Measurements from ENCODE around the gene DGKG. TPM values are rescaled to one million over a fixed set of nuclear protein-coding genes. Genes with fewer than 3 reads are reported as not detected.

Gene DGKG
- total and polyA plus RNA-seq, 2 donors (not counting 1 experiment from before 2014, with no cell fraction given), result 0.67 to 10.9 TPM

- intact Hi-C loops (cut with micrococcal nuclease), result no loop called here
- Histone ChIP-seq H3K4me1 (ENCODE audit: control insufficient read depth in 2 of 2, insufficient read depth in 2 of 2, low read length in 2 of 2) (no peaks in the 10 kb centered on the region), H3K79me2 (ENCODE audit: control insufficient read depth, insufficient read depth, low read length) (no peaks in the 10 kb centered on the region), H3K27ac (ENCODE audit: low read length in 2 of 2) (no peak overlapping the region), H3K9ac (ENCODE audit: low read length) (no peak overlapping the region), H3K4me2 (replicated peaks; ENCODE audit: low read depth, low read length, poor library complexity, severe bottlenecking) (no peak overlapping the region), H3K4me3 (ENCODE audit: control extremely low read depth in 1 of 5, extremely low read depth in 1 of 5, insufficient read depth in 1 of 5, low read depth in 2 of 5, low read length in 4 of 5) (no peak overlapping the region), H4K20me1 (ENCODE audit: control insufficient read depth, insufficient read depth, low read length, poor library complexity, severe bottlenecking) (no peaks in the 10 kb centered on the region), H3K9me3 (ENCODE audit: control extremely low read depth in 1 of 3, control insufficient read depth in 2 of 3, insufficient read depth in 1 of 3, low read length in 2 of 3) (no peaks in the 10 kb centered on the region), H2AFZ (ENCODE audit: insufficient read depth, low read depth, low read length, poor library complexity, severe bottlenecking) (no peak overlapping the region), H3K27me3 (replicated peaks in 1 of 4; ENCODE audit: control extremely low read depth in 1 of 4, control insufficient read depth in 3 of 4, insufficient read depth in 4 of 4, low read length in 3 of 4) (no peaks in the 10 kb centered on the region), H3K36me3 (replicated peaks in 1 of 2; ENCODE audit: control extremely low read depth in 1 of 2, control insufficient read depth in 1 of 2, extremely low read depth in 1 of 2, insufficient read depth in 2 of 2, low read length in 1 of 2) (no peaks in the 10 kb centered on the region)
- CTCF ChIA-PET, result no interaction called here
- Mint-ChIP-seq H3K27ac (no peak overlapping the region), H3K27me3 (no peaks in the 10 kb centered on the region), H3K9me3 (ENCODE audit: insufficient read depth) (no peaks in the 10 kb centered on the region), H3K4me3 (no peak overlapping the region), H3K4me1 (no peaks in the 10 kb centered on the region)
- WGBS (ENCODE audit: insufficient coverage), result 89% methylated on average over 1 of the region's 3 CpGs
- no peak for DNase-seq
- ATAC-seq (ENCODE audit: low read depth), result no peak
- POLR2A ChIA-PET, result no interaction called here
- TF ChIP-seq EZH2 (IDR thresholded peaks at IDR 0.05; ENCODE audit: borderline replicate concordance, insufficient read depth, low read depth, low read length, poor library complexity, severe bottlenecking) (no peak), CTCF (IDR thresholded peaks at IDR 0.05) (no peak)
Observed at GRCh38 chr3:186314896-186315295, 47.1 kb downstream of the DGKG start.

GRCh38 chr3:186311441-186311840 lies 50.6 kb downstream of the DGKG start:
- Histone ChIP-seq H3K4me3 (ENCODE audit: control extremely low read depth in 1 of 5, extremely low read depth in 1 of 5, insufficient read depth in 1 of 5, low read depth in 2 of 5, low read length in 4 of 5) (no peak overlapping the region), H3K79me2 (ENCODE audit: control insufficient read depth, insufficient read depth, low read length) (no peaks in the 10 kb centered on the region), H3K27ac (ENCODE audit: low read length in 2 of 2) (no peak overlapping the region), H4K20me1 (ENCODE audit: control insufficient read depth, insufficient read depth, low read length, poor library complexity, severe bottlenecking) (no peaks in the 10 kb centered on the region), H3K36me3 (replicated peaks in 1 of 2; ENCODE audit: control extremely low read depth in 1 of 2, control insufficient read depth in 1 of 2, extremely low read depth in 1 of 2, insufficient read depth in 2 of 2, low read length in 1 of 2) (no peaks in the 10 kb centered on the region), H3K27me3 (replicated peaks in 1 of 4; ENCODE audit: control extremely low read depth in 1 of 4, control insufficient read depth in 3 of 4, insufficient read depth in 4 of 4, low read length in 3 of 4) (no peaks in the 10 kb centered on the region), H2AFZ (ENCODE audit: insufficient read depth, low read depth, low read length, poor library complexity, severe bottlenecking) (no peak overlapping the region), H3K4me2 (replicated peaks; ENCODE audit: low read depth, low read length, poor library complexity, severe bottlenecking) (no peak overlapping the region), H3K9me3 (ENCODE audit: control extremely low read depth in 1 of 3, control insufficient read depth in 2 of 3, insufficient read depth in 1 of 3, low read length in 2 of 3) (no peaks in the 10 kb centered on the region), H3K9ac (ENCODE audit: low read length) (no peak overlapping the region), H3K4me1 (ENCODE audit: control insufficient read depth in 2 of 2, insufficient read depth in 2 of 2, low read length in 2 of 2) (no peaks in the 10 kb centered on the region)
- CTCF ChIA-PET, result no interaction called here
- DNase-seq (no peak), ATAC-seq (ENCODE audit: low read depth) (no peak)
- POLR2A ChIA-PET, result no interaction called here
- 100% methylated on average over 2 of the region's 3 CpGs for WGBS (ENCODE audit: insufficient coverage)
- intact Hi-C loops (cut with micrococcal nuclease), result no loop called here
- H3K27me3 Mint-ChIP-seq, result no peaks in the 10 kb centered on the region
- no peak overlapping the region for H3K4me3 Mint-ChIP-seq
- H3K27ac Mint-ChIP-seq, result no peak overlapping the region
- H3K9me3 Mint-ChIP-seq (ENCODE audit: insufficient read depth), result no peaks in the 10 kb centered on the region
- TF ChIP-seq EZH2 (IDR thresholded peaks at IDR 0.05; ENCODE audit: borderline replicate concordance, insufficient read depth, low read depth, low read length, poor library complexity, severe bottlenecking) (no peak), CTCF (IDR thresholded peaks at IDR 0.05) (no peak)
- H3K4me1 Mint-ChIP-seq, result no peaks in the 10 kb centered on the region

Measured in B cell (primary cell).